Thyroid gland (tissue), 4 donors: ENCODE measurements around the gene MEN1.

ENCODE experiments used
- CTCF ChIP-seq, 6 experiments: fragments of 200-600 bp in 3 of 6; fragments of 450-650 bp in 3 of 6; sonication (generic) in 3 of 6; IDR thresholded peaks; one replicate each; pipeline ENCODE4 v1.5.1; 2016 to 2019; ENCODE audit warnings: antibody characterized with exemption in 6 of 6, mild to moderate bottlenecking in 2 of 6, inconsistent platforms in 1 of 6, moderate library complexity in 1 of 6
- POLR2A ChIP-seq, 2 donors: fragments of 450-650 bp; IDR thresholded peaks; one replicate each; pipeline ENCODE4 v1.6.1; 2017; ENCODE audit warnings: antibody characterized with exemption in 2 of 2, mild to moderate bottlenecking in 2 of 2, moderate library complexity in 1 of 2

GRCh38 chr11:64791781-64792291, 18.5 kb downstream of the MEN1 start:
- TF ChIP-seq CTCF (IDR thresholded peaks at IDR 0.05) (no peak), POLR2A (IDR thresholded peaks at IDR 0.05) (no peak)
